ENCODE results near the gene CAMK2A. TPM values are rescaled to one million over a fixed set of nuclear protein-coding genes. Genes with fewer than 3 reads are reported as not detected.

CAMK2A gene
- total RNA-seq, 1 experiment from 2014 or later = 0.33 TPM

DNA sequence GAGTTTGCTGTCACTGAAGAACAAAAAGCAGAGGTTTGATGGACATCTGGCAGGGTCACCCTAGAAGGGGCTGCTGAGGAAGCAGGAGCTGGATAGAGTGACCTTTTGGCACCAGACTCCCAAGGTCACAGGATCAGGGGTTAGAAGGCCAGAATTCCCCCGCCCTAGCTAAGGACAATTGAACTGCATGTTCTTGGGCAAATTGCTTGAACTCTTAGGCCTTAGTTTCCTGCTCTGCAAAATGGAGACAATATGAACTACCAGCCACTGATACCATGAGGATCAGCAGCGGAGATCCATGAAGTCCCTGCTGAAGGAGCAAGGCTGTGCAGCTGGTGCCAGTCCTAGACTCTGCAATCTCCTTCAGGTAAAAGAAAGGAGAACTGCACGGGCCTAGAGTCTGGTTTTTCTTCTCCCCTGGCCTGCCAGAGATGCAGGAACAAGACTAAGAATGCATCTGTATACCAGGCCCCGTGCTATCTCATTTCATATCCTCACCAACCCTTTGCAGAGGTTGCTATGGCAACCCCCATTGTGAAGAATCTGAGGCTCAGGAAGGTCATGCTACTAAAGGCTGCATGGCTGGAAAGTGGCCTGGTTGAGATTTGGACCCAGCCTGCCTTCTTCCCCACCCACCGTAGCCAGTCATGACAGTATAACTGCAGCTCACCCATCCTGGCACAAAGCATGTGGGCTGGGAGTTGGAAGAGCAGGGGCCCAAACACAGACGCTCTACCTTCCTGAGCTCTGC is 33.7 kb downstream of the CAMK2A start:
- H3K4ac ChIP-seq (ENCODE audit: low read depth, low read length) = no peak overlapping the region
- Mint-ChIP-seq H3K27ac (no peak overlapping the region), H3K36me3 (ENCODE audit: insufficient read depth in 1 of 3, low read depth in 3 of 3) (no peaks in the 10 kb centered on the region; a peak in 1 of 7 replicates), H3K4me1 (peaks cover 5 to 14% of the 10 kb centered on the region in 2 experiments), H3K4me3 (no peak overlapping the region), H3K9me3 (no peaks in the 10 kb centered on the region), H3K27me3 (ENCODE audit: low read depth) (no peaks in the 10 kb centered on the region; the same call in 1 of the 2 replicates)
- H2AK5ac ChIP-seq (ENCODE audit: insufficient read length, low read length) = no peak overlapping the region
- H3K9ac ChIP-seq (ENCODE audit: extremely low read depth, insufficient read length, low read length) = no peak overlapping the region
- no peaks in the 10 kb centered on the region for H3K27me3 ChIP-seq (ENCODE audit: insufficient read depth, low read length)
- no peak overlapping the region for H3K27ac ChIP-seq (ENCODE audit: insufficient read length, low read depth, low read length)
- H3K18ac ChIP-seq (ENCODE audit: insufficient read length, low read depth, low read length) = no peak overlapping the region
- no peaks in the 10 kb centered on the region for H3K79me1 ChIP-seq (ENCODE audit: insufficient read depth, low read depth, low read length, poor library complexity, severe bottlenecking)
- DNase-seq = no peak
- no peak overlapping the region for H2BK5ac ChIP-seq (ENCODE audit: insufficient read length, low read length)
- H4K20me1 ChIP-seq (ENCODE audit: control insufficient read depth, insufficient read depth, insufficient read length) = no peaks in the 10 kb centered on the region
- H4K5ac ChIP-seq (ENCODE audit: insufficient read length, low read depth, low read length) = no peak overlapping the region
- H3K79me2 ChIP-seq (ENCODE audit: insufficient read depth, low read length) = no peaks in the 10 kb centered on the region
- no peak overlapping the region for H4K8ac ChIP-seq (replicated peaks; ENCODE audit: insufficient read length, low read depth, low read length)
- H3T11ph ChIP-seq (ENCODE audit: low read length) = no peak overlapping the region
- no peak overlapping the region for H2BK120ac ChIP-seq (ENCODE audit: low read depth, low read length, poor library complexity, severe bottlenecking)
- H3K14ac ChIP-seq (ENCODE audit: insufficient read depth, low read length) = no peak overlapping the region
- TF ChIP-seq, protein P1, sequence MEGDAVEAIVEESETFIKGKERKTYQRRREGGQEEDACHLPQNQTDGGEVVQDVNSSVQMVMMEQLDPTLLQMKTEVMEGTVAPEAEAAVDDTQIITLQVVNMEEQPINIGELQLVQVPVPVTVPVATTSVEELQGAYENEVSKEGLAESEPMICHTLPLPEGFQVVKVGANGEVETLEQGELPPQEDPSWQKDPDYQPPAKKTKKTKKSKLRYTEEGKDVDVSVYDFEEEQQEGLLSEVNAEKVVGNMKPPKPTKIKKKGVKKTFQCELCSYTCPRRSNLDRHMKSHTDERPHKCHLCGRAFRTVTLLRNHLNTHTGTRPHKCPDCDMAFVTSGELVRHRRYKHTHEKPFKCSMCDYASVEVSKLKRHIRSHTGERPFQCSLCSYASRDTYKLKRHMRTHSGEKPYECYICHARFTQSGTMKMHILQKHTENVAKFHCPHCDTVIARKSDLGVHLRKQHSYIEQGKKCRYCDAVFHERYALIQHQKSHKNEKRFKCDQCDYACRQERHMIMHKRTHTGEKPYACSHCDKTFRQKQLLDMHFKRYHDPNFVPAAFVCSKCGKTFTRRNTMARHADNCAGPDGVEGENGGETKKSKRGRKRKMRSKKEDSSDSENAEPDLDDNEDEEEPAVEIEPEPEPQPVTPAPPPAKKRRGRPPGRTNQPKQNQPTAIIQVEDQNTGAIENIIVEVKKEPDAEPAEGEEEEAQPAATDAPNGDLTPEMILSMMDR (conservative IDR thresholded peaks at IDR 0.05) = no peak
- H2BK20ac ChIP-seq (ENCODE audit: low read depth, low read length, poor library complexity, severe bottlenecking) = no peak overlapping the region
- H3K23me2 ChIP-seq (ENCODE audit: insufficient read length, low read depth, low read length, poor library complexity, severe bottlenecking) = no peaks in the 10 kb centered on the region
- no peak overlapping the region for H3K56ac ChIP-seq (ENCODE audit: insufficient read length, low read depth, low read length)
- no peaks in the 10 kb centered on the region for H3K9me3 ChIP-seq (ENCODE audit: control insufficient read depth, low read depth, low read length)
- no CpG with 5 or more reads among the region's 6 CpGs for WGBS (ENCODE audit: extremely low coverage, insufficient read length, low lambda C conversion rate)
- no peak overlapping the region for H2AFZ ChIP-seq (ENCODE audit: low read length)
- no peaks in the 10 kb centered on the region; the same call in 1 of the 2 replicates for H3K4me1 ChIP-seq (ENCODE audit: insufficient read depth, low read length)
- no peak overlapping the region for H3K4me2 ChIP-seq (ENCODE audit: insufficient read depth, insufficient read length, low read length)
- no peak overlapping the region for H2BK12ac ChIP-seq (ENCODE audit: insufficient read length, low read depth, low read length)
- no peak overlapping the region for H3K23ac ChIP-seq (ENCODE audit: insufficient read length, low read depth, low read length)
- H4K91ac ChIP-seq (ENCODE audit: insufficient read length, low read depth, low read length) = no peak overlapping the region
- H2BK15ac ChIP-seq (ENCODE audit: low read depth, low read length) = no peak overlapping the region

Measured in H9 (cell line).